Mucosa of descending colon (tissue), 3 donors: ENCODE results near the gene ABCC4. TPM values are rescaled to one million over a fixed set of nuclear protein-coding genes. Genes with fewer than 3 reads are reported as not detected.
A peak's percentile ranks its signal among the peaks of the same experiment; 100 is the strongest.
"Not testable (repeated sequence)": the region's sequence is repeated elsewhere in the genome, so short reads cannot be mapped to it uniquely, and the experiment has no call there.

ENCODE experiments used
- ATAC-seq: fragments of 200-7000 bp; cut with Tn5 transposase; one replicate; pipeline ENCODE4 v1.9.1; 2020; ENCODE audit warnings: mild to moderate bottlenecking, moderate library complexity
- DNase-seq, 3 donors: peaks; one replicate each; pipeline ENCODE4 v3.0.0-alpha.2; 2020
- H3K36me3 ChIP-seq: fragments of 200-600 bp; one replicate; pipeline ENCODE4 v1.8.0; 2021; ENCODE audit warnings: low read depth, mild to moderate bottlenecking
- H3K4me1 ChIP-seq: fragments of 200-600 bp; one replicate; pipeline ENCODE4 v1.8.0; 2021; ENCODE audit warnings: low read depth, mild to moderate bottlenecking
- H3K4me3 ChIP-seq: fragments of 200-600 bp; one replicate; pipeline ENCODE4 v1.8.0; 2021; ENCODE audit warnings: mild to moderate bottlenecking
- H3K9me3 ChIP-seq: fragments of 200-600 bp; one replicate; pipeline ENCODE4 v1.8.0; 2021; ENCODE audit warnings: mild to moderate bottlenecking
- CTCF ChIP-seq: fragments of 200-600 bp; IDR thresholded peaks from one replicate; pipeline ENCODE4 v1.8.0; 2022; ENCODE audit warnings: antibody characterized with exemption, mild to moderate bottlenecking
- intact Hi-C, 2 donors: fragments of 100-400 bp; cut with DNase I in 1 of 2; cut with micrococcal nuclease in 1 of 2; formaldehyde crosslinking; loops; one replicate each; pipeline versions ENCODE4 v1.11.0 to v1.11.1; 2022; cut with DNase I, micrococcal nuclease
- total RNA-seq, 3 donors: library from RNA; stranded (reverse); fragmentation: NEBNext Ultra II Directional in 2 of 3; extraction: Animal tissue kit (Norgen Biotek cat#: 25700) in 2 of 3; gene quantifications; one replicate each; pipeline versions ENCODE4 v1.2.1 to v1.2.4, GENCODE V29; 2021 to 2023
- donor health status: DM: no; HTN: no; CAD: no; lungs with moderate emphysema.
- donor health status: DM: no; HTN: no; CAD: no.
- donor health status: DM: no; HTN: yes; CAD: no.

ABCC4 gene
- total RNA-seq, 3 donors from 2014 or later: 19.3 to 35.1 (median 30.2) TPM

- peaks cover 14% of the 10 kb centered on the region for H3K4me1 ChIP-seq
- H3K36me3 ChIP-seq: no peaks in the 10 kb centered on the region
- DNase-seq (peak in 2 of 3 donors; percentile 72 to 79), ATAC-seq (peak; percentile 60)
- no peak overlapping the region for H3K4me3 ChIP-seq
- TF ChIP-seq CTCF: peak; percentile 57
- H3K9me3 ChIP-seq: no peaks in the 10 kb centered on the region
- intact Hi-C loops: loop anchor here (5.0 to 10.0 kb wide), 2 partner anchors 86 to 88 kb away; no protein-coding TSS in a partner anchor
Measured at GRCh38 chr13:95296326-95296925, 4.8 kb downstream of the ABCC4 start.

GRCh38 chr13:95295026-95295425, 6.2 kb downstream of the ABCC4 start:
- Histone ChIP-seq H3K4me1 (peaks cover 14% of the 10 kb centered on the region), H3K9me3 (no peaks in the 10 kb centered on the region), H3K36me3 (no peaks in the 10 kb centered on the region), H3K4me3 (no peak overlapping the region)
- TF ChIP-seq CTCF: no peak
- ATAC-seq (no peak), DNase-seq (no peak)
- intact Hi-C loops: loop anchor here (5.0 to 10.0 kb wide), 2 partner anchors 87 to 90 kb away; no protein-coding TSS in a partner anchor

- Histone ChIP-seq H3K4me3 (no peak overlapping the region), H3K36me3 (no peaks in the 10 kb centered on the region), H3K4me1 (peaks cover 20% of the 10 kb centered on the region), H3K9me3 (no peaks in the 10 kb centered on the region)
- intact Hi-C loops: loop anchor here in 1 of 2 donors (10.0 kb wide), 1 partner anchor 92 kb away; no protein-coding TSS in a partner anchor
- no peak for TF ChIP-seq CTCF
- ATAC-seq (no peak), DNase-seq (no peak)
Measured at GRCh38 chr13:95292622-95293021, 8.6 kb downstream of the ABCC4 start.

- H3K9me3 ChIP-seq, H3K4me3 ChIP-seq, DNase-seq, H3K36me3 ChIP-seq, ATAC-seq: not testable (repeated sequence)
- peaks cover 17% of the 10 kb centered on the region for H3K4me1 ChIP-seq
- intact Hi-C loops: loop anchor here in 1 of 2 donors (10.0 kb wide), 1 partner anchor 95 kb away; no protein-coding TSS in a partner anchor
Measured at GRCh38 chr13:95289901-95290300, 11.3 kb downstream of the ABCC4 start.

- Histone ChIP-seq H3K9me3 (no peaks in the 10 kb centered on the region), H3K4me1 (peaks cover 17% of the 10 kb centered on the region), H3K4me3 (no peak overlapping the region), H3K36me3 (no peaks in the 10 kb centered on the region)
- DNase-seq: peak in 1 of 3 donors; percentile 56
- intact Hi-C loops: no loop called here
- peak; percentile 81 for ATAC-seq
- TF ChIP-seq CTCF: no peak
Measured at GRCh38 chr13:95289020-95289444, 12.2 kb downstream of the ABCC4 start.

- no peak for TF ChIP-seq CTCF
- Histone ChIP-seq H3K9me3 (no peaks in the 10 kb centered on the region), H3K4me3 (no peak overlapping the region), H3K36me3 (no peaks in the 10 kb centered on the region), H3K4me1 (peaks cover 22% of the 10 kb centered on the region)
- DNase-seq: peak in 1 of 3 donors; percentile 4
- intact Hi-C loops: no loop called here
- ATAC-seq: no peak
Measured at GRCh38 chr13:95284436-95284835, 16.8 kb downstream of the ABCC4 start.
